Ovary (tissue), 3 donors: ENCODE data around the gene MPZ.

ENCODE experiments used
- EP300 ChIP-seq: sonication (generic); formaldehyde crosslinking; IDR thresholded peaks from one replicate; pipeline ENCODE4 v1.6.1; 2017; ENCODE audit warnings: antibody characterized with exemption
- TF ChIP-seq, protein P1 (sequence below), 3 donors: fragments of 450-650 bp in 2 of 3; fragments of 200-600 bp in 1 of 3; IDR thresholded peaks; one replicate each; pipeline versions ENCODE4 v1.5.1 to v1.8.0; 2016 to 2022; ENCODE audit warnings: antibody characterized with exemption in 3 of 3, mild to moderate bottlenecking in 1 of 3
- donor health status: DM: no; HTN: no; CAD: no.

DNA sequence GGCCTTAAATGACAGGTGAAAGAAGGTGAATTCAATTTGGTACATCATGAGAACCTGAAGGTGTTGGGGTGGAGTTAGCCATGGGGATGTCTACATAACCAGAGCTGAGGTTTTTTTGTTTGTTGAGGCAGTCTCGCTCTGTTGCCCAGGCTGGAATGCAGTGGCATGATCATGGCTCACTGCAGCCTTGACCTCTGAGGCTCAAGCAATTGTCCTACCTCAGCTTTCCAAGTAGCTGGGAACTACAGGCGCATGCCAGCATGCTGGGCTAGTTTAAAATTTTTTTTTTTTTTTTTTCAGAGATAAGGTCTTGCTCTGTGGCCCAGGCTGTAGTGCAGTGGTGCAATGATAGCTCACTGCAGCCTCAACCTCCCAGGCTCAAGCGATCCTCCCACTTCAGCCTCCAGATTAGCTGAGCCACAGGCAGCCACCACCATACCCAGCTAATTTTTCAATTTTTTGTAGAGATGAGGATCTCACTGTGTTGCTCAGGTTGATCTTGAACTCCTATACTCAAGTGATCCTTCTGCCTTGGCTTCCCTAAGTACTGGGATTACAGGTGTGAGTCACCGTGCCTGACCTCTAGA lies 1.9 kb upstream of the MPZ start:
- TF ChIP-seq, protein P1, sequence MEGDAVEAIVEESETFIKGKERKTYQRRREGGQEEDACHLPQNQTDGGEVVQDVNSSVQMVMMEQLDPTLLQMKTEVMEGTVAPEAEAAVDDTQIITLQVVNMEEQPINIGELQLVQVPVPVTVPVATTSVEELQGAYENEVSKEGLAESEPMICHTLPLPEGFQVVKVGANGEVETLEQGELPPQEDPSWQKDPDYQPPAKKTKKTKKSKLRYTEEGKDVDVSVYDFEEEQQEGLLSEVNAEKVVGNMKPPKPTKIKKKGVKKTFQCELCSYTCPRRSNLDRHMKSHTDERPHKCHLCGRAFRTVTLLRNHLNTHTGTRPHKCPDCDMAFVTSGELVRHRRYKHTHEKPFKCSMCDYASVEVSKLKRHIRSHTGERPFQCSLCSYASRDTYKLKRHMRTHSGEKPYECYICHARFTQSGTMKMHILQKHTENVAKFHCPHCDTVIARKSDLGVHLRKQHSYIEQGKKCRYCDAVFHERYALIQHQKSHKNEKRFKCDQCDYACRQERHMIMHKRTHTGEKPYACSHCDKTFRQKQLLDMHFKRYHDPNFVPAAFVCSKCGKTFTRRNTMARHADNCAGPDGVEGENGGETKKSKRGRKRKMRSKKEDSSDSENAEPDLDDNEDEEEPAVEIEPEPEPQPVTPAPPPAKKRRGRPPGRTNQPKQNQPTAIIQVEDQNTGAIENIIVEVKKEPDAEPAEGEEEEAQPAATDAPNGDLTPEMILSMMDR (IDR thresholded peaks at IDR 0.05), result no peak
- TF ChIP-seq EP300, result no peak
